A204.1 (cell line): Measurements from ENCODE around the gene SDCBP2.

Experiments
- FAIRE-seq: peaks from 2 replicates; lab custom pipeline; 2012; peaks lifted over from hg19 to GRCh38; lab: Jason Lieb, UNC

Gene SDCBP2, protein sequence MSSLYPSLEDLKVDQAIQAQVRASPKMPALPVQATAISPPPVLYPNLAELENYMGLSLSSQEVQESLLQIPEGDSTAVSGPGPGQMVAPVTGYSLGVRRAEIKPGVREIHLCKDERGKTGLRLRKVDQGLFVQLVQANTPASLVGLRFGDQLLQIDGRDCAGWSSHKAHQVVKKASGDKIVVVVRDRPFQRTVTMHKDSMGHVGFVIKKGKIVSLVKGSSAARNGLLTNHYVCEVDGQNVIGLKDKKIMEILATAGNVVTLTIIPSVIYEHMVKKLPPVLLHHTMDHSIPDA

DNA sequence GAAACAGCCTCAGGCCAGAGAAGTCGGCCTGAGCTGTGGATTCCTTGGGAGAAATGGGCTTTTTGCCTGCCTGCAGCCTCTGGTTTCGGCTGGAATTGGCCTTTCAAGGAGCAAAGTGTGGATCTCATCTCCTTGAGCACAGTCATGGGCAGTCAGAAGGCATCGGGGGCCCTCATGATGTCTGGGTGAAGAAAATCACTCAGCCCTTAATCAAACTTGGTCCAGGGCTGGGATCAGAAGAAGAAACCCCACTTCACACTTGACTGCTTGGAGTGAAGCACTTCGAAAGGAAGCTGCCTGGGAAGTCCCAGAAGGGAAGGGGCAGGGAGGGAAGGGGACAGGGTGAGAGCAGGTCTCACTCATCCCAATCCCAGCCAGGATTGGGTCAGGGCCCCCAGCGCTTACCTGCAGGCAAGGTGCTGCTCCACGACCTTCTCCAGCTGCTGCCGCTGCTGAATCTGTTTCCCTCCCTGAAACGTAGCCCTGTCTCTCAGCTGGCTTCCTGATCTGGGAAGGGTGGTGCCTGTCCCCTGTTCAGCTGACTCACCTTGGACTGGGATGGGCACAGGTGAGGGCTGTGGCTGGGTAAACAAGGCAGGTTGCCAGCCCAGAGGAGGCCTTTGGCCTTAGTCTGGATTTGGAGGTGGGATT lies at the start of gene SDCBP2:
Gene SDCBP2 (minus strand): TSS at position 460 of the 651 bp plus-strand sequence. CDS start 8,723 bp downstream, outside the sequence.
- FAIRE-seq, result no peak

DNA sequence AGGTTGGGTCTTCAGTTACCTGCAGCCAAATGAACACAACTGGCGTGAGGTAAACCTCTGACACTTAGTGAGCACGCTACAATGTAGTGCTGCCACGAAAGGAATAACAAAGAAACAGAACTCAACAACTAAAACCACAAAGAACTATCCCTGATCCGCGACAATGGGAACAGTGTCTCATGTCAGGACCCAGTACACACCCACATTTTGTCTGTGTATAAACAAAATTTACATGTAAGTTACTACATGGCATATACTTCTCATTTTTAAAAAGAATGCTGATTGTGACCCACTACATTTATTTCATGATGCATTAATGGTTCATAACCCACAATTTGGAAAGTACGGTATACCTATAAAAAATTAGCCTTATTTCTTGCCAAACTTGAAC lies 49.8 kb upstream of the SDCBP2 start:
- FAIRE-seq, result no peak

DNA sequence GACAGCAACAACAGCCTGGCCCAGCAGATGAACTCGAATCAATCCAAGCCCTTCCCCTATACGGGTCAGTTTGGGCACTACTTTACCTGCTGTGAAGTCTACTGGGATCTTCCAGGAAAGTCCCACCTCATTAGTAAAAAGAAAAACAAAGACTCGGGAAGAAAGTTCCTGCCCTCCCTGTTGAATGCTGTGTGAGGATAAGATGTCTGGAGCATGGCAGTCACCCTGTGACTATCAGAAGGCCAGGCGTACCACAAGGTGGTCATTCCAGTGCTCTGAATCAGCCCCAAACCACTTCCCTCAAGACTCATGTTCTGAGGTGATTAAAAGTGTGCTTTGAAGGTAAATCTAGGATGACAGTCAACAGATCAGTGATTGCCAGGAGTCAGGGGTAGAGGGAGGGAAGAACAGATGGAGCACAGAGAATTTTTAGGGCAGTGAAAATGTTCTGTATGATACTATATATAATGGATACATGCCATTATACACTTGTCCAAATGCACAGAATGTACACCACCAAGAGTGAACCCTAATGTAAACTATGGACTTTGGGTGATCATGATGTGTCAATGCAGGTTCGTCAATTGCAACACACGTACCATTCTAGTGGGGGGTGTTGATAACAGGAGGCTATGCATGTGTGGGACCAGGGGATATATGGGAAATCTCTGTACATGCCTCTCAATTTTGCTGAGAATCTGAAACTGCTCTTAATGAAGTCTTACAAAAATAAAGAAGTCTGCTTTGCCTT lies 49.2 kb upstream of the SDCBP2 start:
- no peak for FAIRE-seq

DNA sequence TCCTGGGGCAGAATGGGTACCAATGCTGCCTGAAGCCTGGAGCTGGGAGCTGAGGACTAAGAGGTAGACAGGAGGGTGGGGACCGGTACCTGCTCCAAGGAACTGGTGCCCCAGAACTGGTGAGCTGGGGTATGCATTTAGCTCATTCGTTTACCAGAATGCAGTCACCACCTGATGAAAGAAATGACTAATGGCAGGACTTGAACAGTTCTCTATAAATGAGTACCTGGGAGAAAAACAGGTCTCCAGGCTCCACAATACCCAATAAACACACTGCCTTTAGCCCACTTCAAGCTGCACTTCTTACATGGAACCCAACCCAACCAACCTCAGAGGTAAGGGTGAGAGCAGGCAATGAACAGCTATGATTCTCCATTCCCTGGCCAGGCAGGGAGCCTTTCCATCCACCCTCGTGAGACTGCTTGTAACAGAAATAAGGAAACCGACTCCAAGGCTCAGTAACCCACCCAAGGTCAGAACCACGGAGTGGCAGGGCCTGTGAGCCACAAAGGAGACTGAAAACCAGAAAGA lies 48.5 kb upstream of the SDCBP2 start:
- FAIRE-seq, result no peak

DNA sequence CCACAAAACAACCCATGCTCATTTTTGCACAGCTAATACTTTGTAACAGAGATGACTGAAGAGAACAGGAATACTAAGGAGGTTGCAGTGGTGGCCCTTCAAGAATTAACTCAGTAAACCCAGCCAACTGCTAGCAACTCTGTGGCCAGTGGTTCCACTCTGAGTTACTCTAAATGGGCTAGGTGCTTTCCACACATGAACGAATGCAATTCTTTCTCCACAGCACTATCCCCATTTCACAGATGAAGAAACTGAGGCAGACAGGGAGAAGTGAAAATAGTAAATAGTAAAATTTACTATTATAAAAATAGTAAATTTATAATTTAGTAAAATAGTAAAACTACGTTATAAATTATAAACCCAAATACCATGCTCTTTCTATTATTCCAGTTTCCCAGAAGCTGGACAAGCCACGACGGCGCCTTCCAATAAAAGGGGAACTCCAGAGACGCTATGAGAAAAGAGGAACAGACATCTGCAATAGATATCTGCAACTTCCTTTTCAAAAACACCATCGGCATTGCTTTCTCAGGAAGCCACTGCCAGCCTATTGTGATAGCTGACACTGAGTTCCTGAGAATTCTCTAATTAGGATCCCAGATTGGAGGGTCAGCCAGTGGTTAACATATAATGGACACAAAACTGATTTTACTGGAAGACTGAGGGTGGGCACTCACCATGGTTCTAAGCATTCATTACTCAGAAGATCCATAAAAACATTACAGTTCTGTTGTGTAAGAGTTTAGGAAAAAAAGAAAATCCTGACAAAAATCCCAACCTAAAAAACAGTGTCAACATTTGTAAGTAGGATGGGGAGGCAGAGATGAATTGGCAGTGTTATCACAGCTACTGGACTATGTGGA lies 47.7 kb upstream of the SDCBP2 start:
- no peak for FAIRE-seq

DNA sequence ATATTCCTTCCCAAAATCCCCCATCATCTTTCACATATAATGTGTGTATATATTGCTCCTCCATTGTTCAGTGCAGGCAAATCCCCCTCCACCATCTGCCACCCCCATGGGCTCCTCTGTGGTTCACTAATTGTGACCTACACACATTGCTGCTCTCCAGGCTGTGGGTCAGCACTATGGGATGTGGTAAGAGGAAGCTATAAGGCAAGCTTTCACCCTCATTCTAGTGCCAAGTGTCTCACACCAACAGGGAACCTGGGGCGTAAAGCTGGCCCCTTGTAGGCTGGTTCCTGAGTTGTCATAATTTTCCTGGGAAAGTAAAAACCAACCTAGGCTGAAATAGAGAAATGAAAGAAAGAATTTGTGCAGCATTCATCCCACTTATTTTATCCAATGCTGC lies 47.1 kb upstream of the SDCBP2 start:
- no peak for FAIRE-seq

DNA sequence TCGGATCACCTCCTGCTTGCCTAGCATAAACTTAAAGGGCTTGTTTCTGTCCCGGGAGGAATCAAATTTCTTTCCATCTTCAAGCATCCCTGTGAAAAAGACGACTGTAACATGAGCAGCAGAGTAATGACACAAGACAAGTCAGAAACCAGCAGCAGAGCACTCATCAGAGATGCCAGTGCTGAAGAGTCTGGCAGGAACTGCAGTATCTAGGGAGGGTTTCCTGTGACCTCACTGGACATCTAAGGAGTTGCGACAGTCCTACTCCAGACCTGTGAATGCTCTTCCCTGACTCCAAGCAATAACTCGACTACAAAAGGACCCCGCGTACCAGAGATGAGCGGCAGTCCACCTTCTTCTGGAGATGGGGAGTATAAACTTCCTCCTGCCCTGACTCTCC lies 46.6 kb upstream of the SDCBP2 start:
- no peak for FAIRE-seq

DNA sequence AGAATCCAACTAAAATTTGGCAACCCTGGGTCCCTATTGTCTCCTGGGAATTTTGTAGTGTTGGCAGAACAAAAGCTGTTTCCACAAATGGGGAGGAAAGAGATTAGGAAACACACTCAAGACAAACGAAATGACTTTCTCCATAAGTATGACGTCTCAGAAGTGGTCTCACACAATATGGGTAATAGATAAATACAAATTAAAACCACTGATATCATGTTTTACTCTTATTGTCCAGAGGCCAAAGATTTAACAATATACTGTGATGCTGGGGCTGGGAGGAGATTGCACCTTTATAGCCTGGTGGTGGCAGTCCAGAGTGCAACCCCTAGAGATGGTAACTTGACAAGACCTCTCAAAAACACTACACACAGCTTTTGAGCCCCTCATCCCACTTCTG lies 45.3 kb upstream of the SDCBP2 start:
- FAIRE-seq, result no peak

DNA sequence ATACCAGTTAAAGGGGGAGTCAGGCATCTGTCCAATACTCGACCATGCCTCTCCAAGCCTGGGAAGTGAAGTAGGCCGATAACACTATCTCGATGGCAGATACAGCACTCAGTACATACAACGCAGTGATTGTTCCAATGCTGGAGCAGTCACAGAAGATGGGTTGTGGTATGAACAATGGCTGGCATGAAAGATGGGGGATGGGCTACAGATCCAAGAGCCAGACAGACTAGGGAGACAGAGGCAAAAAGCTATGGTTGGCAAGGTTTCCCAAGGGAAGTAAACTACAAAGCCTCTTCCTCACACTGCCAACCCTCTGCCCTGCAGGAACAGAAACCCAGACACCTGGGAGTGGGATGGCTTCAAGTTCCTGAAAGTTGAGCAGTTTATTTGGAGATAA lies 44.7 kb upstream of the SDCBP2 start:
- no peak for FAIRE-seq

DNA sequence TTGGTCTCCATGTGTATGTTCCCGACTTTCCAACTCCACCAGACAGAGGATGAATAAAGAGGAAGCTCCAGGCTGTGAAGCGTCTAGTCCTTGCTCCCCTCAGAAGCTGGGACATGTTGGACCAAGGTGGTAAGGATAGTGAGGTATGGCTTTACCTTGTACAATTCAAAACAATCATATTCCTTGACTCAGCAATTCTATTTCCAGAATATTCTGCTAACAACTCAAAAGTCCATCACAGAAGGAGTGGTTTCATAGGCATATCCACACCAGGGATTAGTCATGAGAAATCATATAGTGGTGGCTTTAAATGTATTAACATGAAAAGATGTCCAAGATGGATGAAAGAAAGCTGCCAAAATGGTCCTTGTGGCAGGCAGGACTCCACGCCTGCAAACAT lies 44.1 kb upstream of the SDCBP2 start:
- FAIRE-seq, result no peak

DNA sequence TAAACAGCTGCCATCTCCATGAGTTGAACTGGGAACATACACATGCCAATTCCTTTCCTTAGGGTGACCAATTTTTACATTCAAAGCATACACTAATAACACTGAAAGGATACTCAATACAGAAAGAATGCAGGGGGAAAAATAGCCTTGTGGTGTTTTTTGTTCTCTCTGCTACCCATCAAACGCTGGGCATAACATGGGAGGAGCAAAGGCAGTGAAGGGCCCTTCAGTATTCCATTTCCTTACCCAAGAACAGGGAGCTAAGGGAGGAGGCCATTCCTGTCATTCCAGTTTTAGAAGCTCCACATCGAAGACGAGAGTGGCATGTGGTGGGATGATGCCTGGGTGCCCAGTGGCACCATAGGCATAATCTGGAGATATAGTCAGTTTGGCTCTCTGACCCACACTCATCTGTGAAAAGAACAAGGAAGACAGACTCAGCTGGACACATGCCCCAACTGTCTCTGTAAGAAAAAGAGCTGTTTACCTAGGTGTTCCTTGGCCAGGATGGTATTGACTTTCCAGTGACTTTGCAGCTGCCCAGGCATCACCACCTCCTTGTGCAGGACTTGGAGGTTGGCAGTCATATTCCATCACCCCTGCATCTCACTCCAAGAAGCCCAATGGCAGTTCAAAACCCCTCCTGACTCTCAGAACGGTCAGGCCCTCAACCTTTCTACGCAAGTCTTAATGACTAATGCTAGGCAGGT lies 43.0 kb upstream of the SDCBP2 start:
- no peak for FAIRE-seq

DNA sequence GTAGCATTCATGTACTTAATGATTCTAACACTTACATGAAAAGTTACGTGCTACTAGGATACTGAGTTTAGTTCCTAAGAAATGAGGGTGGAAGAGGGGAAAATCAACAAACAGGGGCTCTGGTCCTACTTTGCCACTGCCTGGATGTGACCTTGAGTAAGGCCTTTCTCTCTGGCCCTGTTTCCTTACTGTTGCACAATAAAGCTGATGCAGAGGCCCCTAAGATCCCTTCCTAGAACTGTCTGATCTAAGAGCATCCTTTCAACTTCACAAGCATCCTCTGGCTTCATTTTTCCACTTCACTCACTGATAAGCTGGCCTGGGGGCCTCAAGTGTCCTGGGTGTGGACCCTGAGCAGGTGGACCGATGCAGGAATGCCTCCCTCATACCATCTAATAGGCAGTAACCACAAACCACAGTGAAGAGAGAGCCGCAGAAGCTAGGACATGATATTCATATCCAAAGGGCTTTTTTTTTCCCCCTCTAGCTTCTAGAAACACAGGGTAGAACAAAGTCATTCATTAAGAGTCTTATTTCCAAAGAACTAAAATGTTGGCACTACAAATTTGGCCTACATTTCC lies 42.4 kb upstream of the SDCBP2 start:
- no peak for FAIRE-seq

DNA sequence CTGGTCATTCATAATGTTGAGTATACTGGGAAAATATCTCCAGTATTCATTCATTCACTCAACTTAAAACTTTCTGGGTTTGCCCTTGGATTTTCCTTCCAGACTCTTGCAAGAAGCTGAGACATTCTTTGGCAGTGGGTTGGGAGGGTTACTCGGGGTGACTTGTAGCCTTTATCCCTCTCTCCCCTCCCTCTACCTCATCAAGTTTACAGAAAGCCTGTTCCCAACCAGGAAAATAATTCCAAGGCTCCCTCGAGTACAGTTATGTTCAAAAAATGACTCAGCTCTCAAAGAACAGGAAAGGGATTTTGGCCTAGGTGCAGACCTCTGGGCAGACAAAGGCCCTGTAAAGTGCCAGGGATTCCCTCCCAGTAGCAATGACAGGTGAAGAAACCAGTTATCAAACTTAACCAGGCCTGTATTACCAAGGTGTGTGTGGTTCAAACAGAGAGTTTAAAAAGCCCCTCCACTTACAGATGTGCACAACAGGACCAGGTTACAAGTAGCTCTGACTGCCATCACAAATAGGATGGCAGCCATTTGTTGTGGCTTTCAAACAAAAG lies 41.7 kb upstream of the SDCBP2 start:
- no peak for FAIRE-seq

DNA sequence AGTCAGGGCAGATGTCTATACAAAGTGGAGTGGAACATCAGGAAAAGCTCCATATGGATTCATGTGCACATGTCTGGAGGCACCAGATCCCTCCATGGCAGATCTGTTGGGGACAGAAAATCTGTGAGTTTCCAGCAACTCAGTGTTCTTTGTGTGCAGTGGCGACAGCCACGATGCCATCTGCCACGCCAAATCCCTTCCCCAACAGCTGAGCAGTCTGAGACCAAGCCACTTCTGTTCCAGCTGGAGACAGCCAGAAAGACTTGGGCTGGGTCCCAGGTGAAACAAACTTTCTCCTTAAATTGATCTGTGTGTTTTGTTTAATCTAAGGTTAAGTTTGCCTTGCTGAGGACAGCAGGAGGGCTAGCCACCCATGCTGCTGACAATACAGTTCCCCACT lies 41.0 kb upstream of the SDCBP2 start:
- FAIRE-seq, result no peak

DNA sequence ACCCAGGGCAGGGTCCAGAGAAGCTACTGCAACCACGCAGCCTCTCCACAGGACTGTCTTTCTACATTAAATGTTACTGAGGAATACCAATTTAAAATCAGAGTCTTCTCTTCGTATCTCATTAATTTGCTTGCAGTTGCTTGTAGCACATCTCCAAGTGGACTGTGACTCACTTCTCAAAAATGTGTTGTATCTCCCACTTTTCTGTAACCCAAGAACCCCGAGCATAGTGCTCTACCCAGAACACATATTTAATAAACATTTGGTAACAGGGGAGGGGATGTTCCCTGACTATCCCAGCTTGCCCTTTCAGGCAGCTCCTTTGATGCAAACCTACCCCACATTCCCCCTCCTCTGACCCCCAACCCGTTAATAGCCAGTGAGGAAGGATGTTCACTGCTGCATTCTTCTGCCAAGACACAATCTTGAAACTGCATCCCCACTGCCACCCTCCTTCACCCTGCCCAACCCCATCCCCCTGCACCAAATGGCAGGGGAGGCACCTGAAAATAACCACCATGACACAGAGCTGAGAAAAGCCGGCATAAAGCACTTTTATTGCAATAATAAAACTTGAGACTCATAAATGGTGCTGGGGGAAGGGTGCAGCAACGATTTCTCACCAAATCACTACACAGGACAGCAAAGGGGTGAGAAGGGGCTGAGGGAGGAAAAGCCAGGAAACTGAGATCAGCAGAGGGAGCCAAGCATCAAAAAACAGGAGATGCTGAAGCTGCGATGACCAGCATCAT lies 39.7 kb upstream of the SDCBP2 start:
- no peak for FAIRE-seq

DNA sequence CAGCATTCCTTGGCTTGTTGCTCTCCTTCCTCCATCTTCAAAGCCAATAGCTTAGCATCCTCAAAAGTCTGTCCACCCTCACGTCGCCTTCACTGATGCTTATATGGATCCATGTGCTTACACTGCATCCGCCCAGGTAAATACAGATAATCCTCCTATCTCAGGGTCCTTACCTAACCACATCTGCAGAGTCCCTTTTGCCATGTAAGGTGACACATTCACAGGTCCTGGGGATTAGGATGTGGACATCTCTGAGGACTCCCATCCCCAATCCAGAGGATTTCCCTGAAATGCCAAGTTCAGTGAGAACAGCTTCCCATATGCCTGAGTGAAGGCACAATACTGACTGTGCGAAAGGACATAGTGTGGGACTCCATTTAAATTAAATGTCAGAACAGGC lies 38.5 kb upstream of the SDCBP2 start:
- no peak for FAIRE-seq

DNA sequence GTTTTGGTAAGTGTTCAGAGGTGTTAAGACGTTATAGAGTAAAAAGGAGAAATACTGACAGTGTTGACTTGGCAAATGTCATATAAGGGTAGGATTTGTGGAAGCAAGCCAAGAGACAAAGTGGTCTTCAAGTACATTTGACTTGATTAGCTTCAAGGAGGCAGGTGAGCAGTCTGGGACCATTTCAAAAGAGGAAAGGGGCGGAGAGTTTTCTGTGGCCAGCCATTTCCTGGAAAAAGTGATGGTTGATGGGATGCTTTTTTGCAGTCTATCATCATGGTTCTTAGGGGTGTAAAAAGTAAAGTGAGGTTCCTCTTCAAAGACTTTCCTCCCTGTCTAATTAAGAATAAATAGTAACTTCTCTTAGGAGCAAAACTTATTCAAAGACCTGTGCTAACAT lies 35.2 kb upstream of the SDCBP2 start:
- FAIRE-seq, result no peak

DNA sequence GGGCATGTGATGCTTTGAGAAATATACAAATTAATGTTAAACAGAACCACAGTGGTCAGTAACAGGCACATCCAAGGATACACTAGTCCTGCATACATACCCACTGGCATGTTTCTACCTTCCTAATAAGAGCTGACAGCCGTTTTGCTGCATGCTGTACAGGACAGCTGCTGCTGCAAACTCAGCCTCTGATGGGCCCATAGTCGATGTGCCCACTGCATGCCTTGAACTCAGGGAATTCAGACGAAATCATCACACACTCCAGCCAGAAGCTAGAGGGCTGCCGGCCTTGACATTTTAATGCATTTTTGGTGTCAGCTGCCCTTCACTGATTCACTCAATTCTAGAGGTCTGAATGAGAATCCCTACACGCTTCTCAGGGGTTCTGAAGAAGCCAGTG lies 34.6 kb upstream of the SDCBP2 start:
- no peak for FAIRE-seq

DNA sequence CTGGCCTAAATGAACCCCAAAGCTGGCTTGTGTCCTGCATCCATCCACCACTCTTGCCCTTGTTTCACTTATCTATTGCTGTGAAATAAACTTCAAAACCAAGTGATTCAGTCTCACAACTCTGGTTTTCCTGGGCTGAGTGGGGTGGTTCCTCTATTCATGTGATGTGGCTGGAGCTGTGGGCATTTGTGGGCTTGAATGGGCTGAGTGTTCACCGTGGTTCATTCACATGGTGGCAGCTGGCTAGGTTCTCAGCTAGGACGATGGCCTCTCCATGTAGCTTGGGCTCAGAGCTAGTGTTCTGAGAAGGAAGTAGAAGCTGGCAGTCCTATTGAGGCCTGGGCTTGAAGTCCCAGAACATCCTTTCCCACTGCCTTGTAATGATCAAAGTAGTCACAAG lies 33.5 kb upstream of the SDCBP2 start:
- no peak for FAIRE-seq
